ENCODE data around the gene STPG3.

- TF ChIP-seq CTCF (IDR thresholded peaks at IDR 0.05) (no peak), POLR2AphosphoS5 (IDR thresholded peaks at IDR 0.05) (no peak), EP300 (IDR thresholded peaks at IDR 0.05) (no peak)
Measured at GRCh38 chr9:137252555-137253506, 1.7 kb downstream of the STPG3 start.
